ENCODE results near the gene TRAF3IP1. TPM values are rescaled to one million over a fixed set of nuclear protein-coding genes. Genes with fewer than 3 reads are reported as not detected.

The TRAF3IP1 gene
- total and polyA plus RNA-seq, 11 donors, result 3.8 to 20.3 (median 12.4) TPM

DNA sequence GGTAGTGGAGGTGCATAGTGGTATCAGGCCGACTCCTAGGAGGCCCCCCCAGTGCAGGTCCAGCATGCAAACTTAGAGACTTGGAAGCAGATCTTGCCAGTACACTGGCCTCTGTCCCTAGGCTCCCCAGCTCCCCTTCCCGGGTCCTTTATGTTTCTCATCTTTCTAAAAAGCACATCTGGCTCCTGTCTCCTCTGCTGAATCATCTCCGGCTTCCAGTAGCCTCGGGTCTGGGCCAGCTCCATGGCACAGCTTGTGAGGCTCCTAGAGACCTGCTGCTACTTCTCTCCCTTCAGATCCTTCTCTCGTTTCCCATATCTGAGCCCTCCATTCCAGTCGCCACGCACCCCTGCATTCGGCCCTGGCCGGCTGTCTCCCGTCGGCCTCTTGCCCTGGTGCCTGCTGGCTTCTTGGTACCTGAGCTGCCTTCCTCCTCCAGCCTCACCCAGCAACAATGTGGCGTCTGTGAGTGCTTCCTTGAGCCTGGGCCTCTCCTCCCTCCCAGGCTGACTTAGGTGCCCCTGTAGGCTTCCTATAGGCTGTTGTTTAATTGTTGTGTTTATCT lies 6.6 kb downstream of the TRAF3IP1 start:
- 94 to 98% (median 96%) methylated on average over 12 of the region's 12 CpGs for WGBS, 4 donors
- H3K27ac ChIP-seq, result no peak overlapping the region
- no peak overlapping the region for H3K4me3 ChIP-seq
- TF ChIP-seq, protein P1, sequence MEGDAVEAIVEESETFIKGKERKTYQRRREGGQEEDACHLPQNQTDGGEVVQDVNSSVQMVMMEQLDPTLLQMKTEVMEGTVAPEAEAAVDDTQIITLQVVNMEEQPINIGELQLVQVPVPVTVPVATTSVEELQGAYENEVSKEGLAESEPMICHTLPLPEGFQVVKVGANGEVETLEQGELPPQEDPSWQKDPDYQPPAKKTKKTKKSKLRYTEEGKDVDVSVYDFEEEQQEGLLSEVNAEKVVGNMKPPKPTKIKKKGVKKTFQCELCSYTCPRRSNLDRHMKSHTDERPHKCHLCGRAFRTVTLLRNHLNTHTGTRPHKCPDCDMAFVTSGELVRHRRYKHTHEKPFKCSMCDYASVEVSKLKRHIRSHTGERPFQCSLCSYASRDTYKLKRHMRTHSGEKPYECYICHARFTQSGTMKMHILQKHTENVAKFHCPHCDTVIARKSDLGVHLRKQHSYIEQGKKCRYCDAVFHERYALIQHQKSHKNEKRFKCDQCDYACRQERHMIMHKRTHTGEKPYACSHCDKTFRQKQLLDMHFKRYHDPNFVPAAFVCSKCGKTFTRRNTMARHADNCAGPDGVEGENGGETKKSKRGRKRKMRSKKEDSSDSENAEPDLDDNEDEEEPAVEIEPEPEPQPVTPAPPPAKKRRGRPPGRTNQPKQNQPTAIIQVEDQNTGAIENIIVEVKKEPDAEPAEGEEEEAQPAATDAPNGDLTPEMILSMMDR (IDR thresholded peaks at IDR 0.05), result no peak
- no peak for TF ChIP-seq POLR2A (IDR thresholded peaks at IDR 0.05)
- ATAC-seq (no peak), DNase-seq (no peak)
- H3K36me3 ChIP-seq, result peaks cover 0 to 48% (median 44%) of the 10 kb centered on the region in 9 donors
- peaks cover 0 to 13% (median 4%) of the 10 kb centered on the region in 12 donors for H3K4me1 ChIP-seq
- intact Hi-C loops (cut with DNase I), result no loop called here
- H3K9me3 ChIP-seq, result peaks cover 0 to 4% (median 0%) of the 10 kb centered on the region in 12 donors
- no peaks in the 10 kb centered on the region for H3K27me3 ChIP-seq

DNA sequence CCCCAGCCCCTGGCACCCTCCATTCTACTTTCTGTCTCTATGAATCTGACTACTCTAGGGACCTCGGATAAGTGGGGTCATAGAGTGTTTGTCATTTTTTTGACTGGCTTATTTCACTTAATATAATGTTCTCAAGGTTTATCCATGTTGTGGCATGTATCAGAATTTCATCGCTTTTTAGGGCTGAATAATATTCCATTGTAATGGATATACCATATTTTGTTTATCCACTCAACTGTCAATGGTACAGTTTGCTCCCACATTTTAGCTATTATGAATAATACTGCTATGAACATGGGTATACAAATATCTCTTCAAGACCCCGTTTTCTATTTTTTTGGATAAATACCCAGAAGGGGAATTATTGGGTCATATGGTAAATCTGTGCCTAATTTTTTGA lies 7.4 kb downstream of the TRAF3IP1 start:
- peaks cover 0 to 4% (median 0%) of the 10 kb centered on the region in 12 donors for H3K9me3 ChIP-seq
- H3K27me3 ChIP-seq, result no peaks in the 10 kb centered on the region
- peaks cover 0 to 52% (median 44%) of the 10 kb centered on the region in 9 donors for H3K36me3 ChIP-seq
- WGBS, 4 donors, result 96 to 98% (median 97%) methylated on average over 3 of the region's 3 CpGs
- TF ChIP-seq POLR2A (IDR thresholded peaks at IDR 0.05), result no peak
- TF ChIP-seq, protein P1 (IDR thresholded peaks at IDR 0.05), result no peak
- H3K27ac ChIP-seq, result no peak overlapping the region
- intact Hi-C loops (cut with DNase I), result no loop called here
- peaks cover 0 to 4% (median 0%) of the 10 kb centered on the region in 12 donors for H3K4me1 ChIP-seq
- H3K4me3 ChIP-seq, result no peak overlapping the region
- no peak for ATAC-seq
- DNase-seq, result no peak

DNA sequence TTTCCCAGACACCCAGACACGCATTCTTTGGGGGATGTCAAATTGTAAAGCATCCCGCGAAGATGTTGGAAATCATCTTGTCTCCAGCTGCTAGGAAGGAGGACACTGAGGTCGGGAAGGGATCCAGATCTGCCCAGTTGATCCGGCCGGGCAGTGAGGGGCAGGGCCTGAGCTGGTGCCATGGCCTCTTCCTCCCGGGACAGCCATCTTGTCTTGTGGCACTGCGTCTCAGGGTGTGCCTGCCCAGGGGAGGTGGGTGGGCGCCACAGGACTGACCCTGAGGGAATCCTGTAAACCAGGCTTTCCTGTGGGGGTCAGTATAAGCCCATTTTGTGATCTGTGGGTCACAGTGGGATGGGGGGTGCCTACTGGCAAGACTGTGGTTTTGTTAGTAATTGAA lies 10.1 kb downstream of the TRAF3IP1 start:
- intact Hi-C loops (cut with DNase I), result no loop called here
- H3K4me3 ChIP-seq, result no peak overlapping the region
- no peaks in the 10 kb centered on the region for H3K4me1 ChIP-seq
- no peak overlapping the region for H3K27ac ChIP-seq
- no peak for DNase-seq
- WGBS, 4 donors, result 92 to 95% (median 92%) methylated on average over 5 to 9 of the region's 9 CpGs
- no peak for ATAC-seq
- no peaks in the 10 kb centered on the region for H3K27me3 ChIP-seq
- H3K36me3 ChIP-seq, result peaks cover 0 to 71% (median 56%) of the 10 kb centered on the region in 9 donors
- peaks cover 0 to 4% (median 0%) of the 10 kb centered on the region in 12 donors for H3K9me3 ChIP-seq
- TF ChIP-seq POLR2A (IDR thresholded peaks at IDR 0.05), result no peak
- TF ChIP-seq, protein P1 (IDR thresholded peaks at IDR 0.05), result no peak

GRCh38 chr2:238331916-238332315 lies 11.6 kb downstream of the TRAF3IP1 start:
- peaks cover 0 to 74% (median 47%) of the 10 kb centered on the region in 9 donors for H3K36me3 ChIP-seq
- H3K27ac ChIP-seq, result no peak overlapping the region
- H3K4me3 ChIP-seq, result no peak overlapping the region
- intact Hi-C loops (cut with DNase I), result no loop called here
- no peaks in the 10 kb centered on the region for H3K27me3 ChIP-seq
- peaks cover 0 to 4% (median 0%) of the 10 kb centered on the region in 12 donors for H3K9me3 ChIP-seq
- TF ChIP-seq, protein P1 (IDR thresholded peaks at IDR 0.05), result no peak
- no peak for TF ChIP-seq POLR2A (IDR thresholded peaks at IDR 0.05)
- DNase-seq, result no peak
- WGBS, 4 donors, result 86 to 91% (median 91%) methylated on average over 5 of the region's 5 CpGs
- no peak for ATAC-seq
- peaks cover 0 to 13% (median 0%) of the 10 kb centered on the region in 12 donors for H3K4me1 ChIP-seq
